ENCODE data around the gene LEMD2. TPM values are rescaled to one million over a fixed set of nuclear protein-coding genes. Genes with fewer than 3 reads are reported as not detected.

The LEMD2 gene
- total and polyA plus RNA-seq, 2 of the 4 experiments (the other 2 are of a cell fraction) = 26.5 to 43.6 TPM

DNA sequence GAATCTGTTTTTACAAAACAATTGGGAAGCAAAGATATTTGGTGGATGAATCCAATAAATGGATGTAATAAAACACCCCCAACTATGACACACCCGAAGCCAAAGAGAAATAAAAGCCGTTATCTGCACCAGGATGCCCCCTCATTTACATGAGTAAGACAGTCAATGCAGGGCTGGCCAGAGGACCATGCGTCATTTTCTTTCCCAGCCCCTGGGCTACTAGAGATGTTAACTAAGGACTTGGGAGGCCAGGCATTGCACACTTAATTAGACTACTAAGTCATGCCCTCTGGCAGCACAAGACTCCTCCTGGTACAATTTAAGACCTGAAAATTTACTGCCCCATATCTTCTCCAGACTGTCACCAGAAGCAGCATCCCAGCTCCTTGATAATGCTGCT is 3.2 kb downstream of the LEMD2 start:
- WGBS, 2 experiments (ENCODE audit: extremely low coverage in 2 of 2, insufficient read length in 1 of 2) = no CpG with 5 or more reads among the region's 3 CpGs
- no peak overlapping the region for H3K9ac ChIP-seq (ENCODE audit: low read depth, low read length)
- H4K8ac ChIP-seq (ENCODE audit: low read depth in 2 of 2, low read length in 2 of 2) = no peak overlapping the region
- no peak overlapping the region for H3K4ac ChIP-seq (ENCODE audit: low read depth, low read length)
- no peak overlapping the region for H3K18ac ChIP-seq (ENCODE audit: low read depth, low read length)
- no peak overlapping the region for H2AK5ac ChIP-seq (ENCODE audit: low read depth, low read length)
- peaks cover 28% of the 10 kb centered on the region for H3K9me1 ChIP-seq (ENCODE audit: insufficient read depth, low read length)
- H3K56ac ChIP-seq (ENCODE audit: extremely low read depth, insufficient read depth, low read length) = no peak overlapping the region
- peaks cover 30% of the 10 kb centered on the region for H4K20me1 ChIP-seq (ENCODE audit: insufficient read depth, low read length)
- H3K14ac ChIP-seq (replicated peaks; ENCODE audit: low read depth, low read length) = no peak overlapping the region
- H3K27me3 ChIP-seq (ENCODE audit: control insufficient read depth, insufficient read depth, low read length) = no peaks in the 10 kb centered on the region
- no peak overlapping the region for H3K4me3 ChIP-seq (ENCODE audit: insufficient read depth, low read depth, low read length)
- no peak overlapping the region for H2BK120ac ChIP-seq (ENCODE audit: low read depth, low read length)
- ChIA-PET POLR2A (ENCODE audit: unreplicated experiment) (no interaction called here), CTCF (no interaction called here)
- no peak overlapping the region for H2AFZ ChIP-seq (replicated peaks; ENCODE audit: low read length, poor library complexity)
- no peak overlapping the region for H3K23ac ChIP-seq (ENCODE audit: low read depth, low read length)
- DNase-seq (peak; percentile 50), ATAC-seq (ENCODE audit: low read depth) (no peak)
- in situ Hi-C loops (cut with MboI; ENCODE audit: low sequenced_read_pairs) = no loop called here
- H2BK15ac ChIP-seq (ENCODE audit: low read depth, low read length) = no peak overlapping the region
- H3K4me2 ChIP-seq (ENCODE audit: low read depth, low read length) = no peak overlapping the region
- no peak overlapping the region for H2BK20ac ChIP-seq (ENCODE audit: low read depth, low read length)
- H4K5ac ChIP-seq (ENCODE audit: low read depth, low read length) = no peak overlapping the region
- H2BK5ac ChIP-seq (ENCODE audit: low read depth, low read length, poor library complexity, severe bottlenecking) = no peak overlapping the region
- no peak overlapping the region for H3K27ac ChIP-seq (ENCODE audit: insufficient read depth, low read length)
- H3K4me1 ChIP-seq (ENCODE audit: control insufficient read depth, insufficient read depth, low read length) = peaks cover 27% of the 10 kb centered on the region
- intact Hi-C loops (cut with micrococcal nuclease) = loop anchor here (5.0 kb wide), 1 partner anchor 242 kb away; no protein-coding TSS in a partner anchor
- peaks cover 53 to 80% of the 10 kb centered on the region in 2 experiments for H3K79me1 ChIP-seq (ENCODE audit: low read depth in 1 of 2, low read length in 2 of 2)
- no peak for TF ChIP-seq SMC3 (IDR thresholded peaks at IDR 0.05; ENCODE audit: low read depth, low read length)
- TF ChIP-seq MAFK (IDR thresholded peaks at IDR 0.05; ENCODE audit: low read depth, low read length) = no peak
- TF ChIP-seq FOS (IDR thresholded peaks at IDR 0.05; ENCODE audit: low read depth, low read length) = peak; percentile 23; the same call in 1 of the 2 replicates
- no peak for TF ChIP-seq RFX5 (IDR thresholded peaks at IDR 0.05; ENCODE audit: low read depth, low read length)
- no peaks in the 10 kb centered on the region for H3K9me3 ChIP-seq (ENCODE audit: control insufficient read depth, insufficient read depth, low read length)
- no peak overlapping the region for H4K91ac ChIP-seq (ENCODE audit: insufficient read depth, low read depth, low read length)
- peaks cover 36% of the 10 kb centered on the region for H3K36me3 ChIP-seq (ENCODE audit: control insufficient read depth, insufficient read depth, low read length)
- no TSS peak for BruUV-seq (replicated peaks)
- dilution Hi-C loops (cut with HindIII; ENCODE audit: low sequenced_read_pairs, unreplicated experiment) = no loop called here
- no peak overlapping the region for H2AK9ac ChIP-seq (replicated peaks; ENCODE audit: low read depth, low read length, poor library complexity)
